ENCODE measurements around the gene FGFR3.
"Not testable (repeated sequence)": the region's sequence is repeated elsewhere in the genome, so short reads cannot be mapped to it uniquely, and the experiment has no call there.

The FGFR3 gene

GRCh38 chr4:1842339-1842895, 49.3 kb downstream of the FGFR3 start:
- no peak for DNase-seq (ENCODE audit: low read depth)

GRCh38 chr4:1842993-1843448, 49.9 kb downstream of the FGFR3 start:
- DNase-seq (ENCODE audit: low read depth) = peak; percentile 95

- DNase-seq (ENCODE audit: low read depth) = no peak
Observed at GRCh38 chr4:1843852-1844251, 50.8 kb downstream of the FGFR3 start.

- DNase-seq (ENCODE audit: low read depth) = not testable (repeated sequence)
Observed at GRCh38 chr4:1844618-1845017, 51.5 kb downstream of the FGFR3 start.

- DNase-seq (ENCODE audit: low read depth) = no peak
Observed at GRCh38 chr4:1846580-1846979, 53.5 kb downstream of the FGFR3 start.

GRCh38 chr4:1850276-1850675, 57.2 kb downstream of the FGFR3 start:
- DNase-seq (ENCODE audit: low read depth) = no peak

GRCh38 chr4:1851160-1851559, 58.1 kb downstream of the FGFR3 start:
- DNase-seq (ENCODE audit: low read depth) = no peak

- peak; percentile 25 for DNase-seq (ENCODE audit: low read depth)
Observed at GRCh38 chr4:1851575-1852410, 58.7 kb downstream of the FGFR3 start.

- DNase-seq (ENCODE audit: low read depth) = no peak
Observed at GRCh38 chr4:1852904-1853623, 60.0 kb downstream of the FGFR3 start.

- DNase-seq (ENCODE audit: low read depth) = no peak
Observed at GRCh38 chr4:1854752-1855151, 61.7 kb downstream of the FGFR3 start.

- peak; percentile 17 for DNase-seq (ENCODE audit: low read depth)
Observed at GRCh38 chr4:1855333-1856070, 62.4 kb downstream of the FGFR3 start.

GRCh38 chr4:1856071-1856942, 63.2 kb downstream of the FGFR3 start, which contains the start of gene LETM1:
Gene LETM1 (minus strand): TSS chr4:1856156. CDS start chr4:1855950, 206 bp downstream.
- peak; percentile 95 for DNase-seq (ENCODE audit: low read depth)

GRCh38 chr4:1856943-1857699, 64.0 kb downstream of the FGFR3 start:
- peak; percentile 44 for DNase-seq (ENCODE audit: low read depth)

GRCh38 chr4:1857931-1858330, 64.8 kb downstream of the FGFR3 start:
- no peak for DNase-seq (ENCODE audit: low read depth)

Measured in EH (cell line).